ENCODE data around the gene PRKAG2.
"Not testable (repeated sequence)": the region's sequence is repeated elsewhere in the genome, so short reads cannot be mapped to it uniquely, and the experiment has no call there.

PRKAG2 gene

GRCh38 chr7:151827620-151828019 is 49.3 kb downstream of the PRKAG2 start:
- no peaks in the 10 kb centered on the region for H3K27me3 Mint-ChIP-seq
- no peak for ATAC-seq (replicated peaks)

GRCh38 chr7:151826316-151826715 is 50.6 kb downstream of the PRKAG2 start:
- not testable (repeated sequence) for ATAC-seq (replicated peaks); H3K9me3 Mint-ChIP-seq; H3K27ac Mint-ChIP-seq; DNase-seq; H3K27me3 Mint-ChIP-seq; H3K36me3 Mint-ChIP-seq
- Mint-ChIP-seq H3K4me1 (peaks cover 17 to 31% of the 10 kb centered on the region in 2 donors), H3K4me3 (peak overlapping the region in 1 of 2 donors; percentile 1)

More at GRCh38 chr7:151827620-151828019, 49.3 kb downstream of the PRKAG2 start:
- H3K4me3 Mint-ChIP-seq: no peak overlapping the region
- DNase-seq: no peak
- no peak overlapping the region for H3K27ac Mint-ChIP-seq
- H3K9me3 Mint-ChIP-seq: no peaks in the 10 kb centered on the region
- peaks cover 3 to 7% of the 10 kb centered on the region in 2 donors for H3K36me3 Mint-ChIP-seq
- H3K4me1 Mint-ChIP-seq: peaks cover 17 to 31% of the 10 kb centered on the region in 2 donors

- H3K36me3 Mint-ChIP-seq: peaks cover 3 to 7% of the 10 kb centered on the region in 2 donors
- peaks cover 17 to 31% of the 10 kb centered on the region in 2 donors for H3K4me1 Mint-ChIP-seq
- no peak overlapping the region for H3K27ac Mint-ChIP-seq
- H3K4me3 Mint-ChIP-seq: no peak overlapping the region
- no peaks in the 10 kb centered on the region for H3K9me3 Mint-ChIP-seq
- ATAC-seq (replicated peaks): no peak
- no peaks in the 10 kb centered on the region for H3K27me3 Mint-ChIP-seq
- DNase-seq: no peak
These were observed 51.2 kb downstream of the PRKAG2 start for GRCh38 chr7:151825721-151826120.

GRCh38 chr7:151824373-151824933 is 52.5 kb downstream of the PRKAG2 start:
- Mint-ChIP-seq H3K36me3 (peaks cover 3 to 7% of the 10 kb centered on the region in 2 donors), H3K4me1 (peaks cover 17 to 31% of the 10 kb centered on the region in 2 donors), H3K27ac (no peak overlapping the region), H3K9me3 (no peaks in the 10 kb centered on the region), H3K27me3 (no peaks in the 10 kb centered on the region), H3K4me3 (no peak overlapping the region)
- DNase-seq: no peak
- ATAC-seq (replicated peaks): no peak

- peaks cover 3% of the 10 kb centered on the region in 2 donors for H3K36me3 Mint-ChIP-seq
- H3K9me3 Mint-ChIP-seq: no peaks in the 10 kb centered on the region
- H3K4me1 Mint-ChIP-seq: peaks cover 13 to 31% of the 10 kb centered on the region in 2 donors
- no peaks in the 10 kb centered on the region for H3K27me3 Mint-ChIP-seq
- H3K4me3 Mint-ChIP-seq: no peak overlapping the region
- DNase-seq: no peak
- H3K27ac Mint-ChIP-seq: no peak overlapping the region
- no peak for ATAC-seq (replicated peaks)
These were observed 53.1 kb downstream of the PRKAG2 start for GRCh38 chr7:151823566-151824372.

- H3K4me3 Mint-ChIP-seq: no peak overlapping the region
- H3K27ac Mint-ChIP-seq: no peak overlapping the region
- no peaks in the 10 kb centered on the region for H3K9me3 Mint-ChIP-seq
- ATAC-seq (replicated peaks): no peak
- peaks cover 0 to under 1% of the 10 kb centered on the region in 2 donors for H3K36me3 Mint-ChIP-seq
- DNase-seq: no peak
- peaks cover 15 to 35% of the 10 kb centered on the region in 2 donors for H3K4me1 Mint-ChIP-seq
- no peaks in the 10 kb centered on the region for H3K27me3 Mint-ChIP-seq
These were observed 54.3 kb downstream of the PRKAG2 start for GRCh38 chr7:151822541-151823181.

- Mint-ChIP-seq H3K4me3 (no peak overlapping the region), H3K27ac (peak overlapping the region; percentile 59), H3K9me3 (no peaks in the 10 kb centered on the region), H3K27me3 (no peaks in the 10 kb centered on the region), H3K36me3 (no peaks in the 10 kb centered on the region), H3K4me1 (peaks cover 15 to 40% of the 10 kb centered on the region in 2 donors)
- no peak for DNase-seq
- ATAC-seq (replicated peaks): no peak
These were observed 54.9 kb downstream of the PRKAG2 start for GRCh38 chr7:151821806-151822540.

GRCh38 chr7:151821226-151821625 is 55.7 kb downstream of the PRKAG2 start:
- Mint-ChIP-seq H3K27me3 (no peaks in the 10 kb centered on the region), H3K9me3 (no peaks in the 10 kb centered on the region), H3K4me3 (no peak overlapping the region), H3K4me1 (peaks cover 12 to 34% of the 10 kb centered on the region in 2 donors), H3K27ac (no peak overlapping the region), H3K36me3 (no peaks in the 10 kb centered on the region)
- ATAC-seq (replicated peaks) (no peak), DNase-seq (no peak)

- H3K27me3 Mint-ChIP-seq: no peaks in the 10 kb centered on the region
- no peaks in the 10 kb centered on the region for H3K9me3 Mint-ChIP-seq
- no peak for ATAC-seq (replicated peaks)
- DNase-seq: no peak
- H3K4me1 Mint-ChIP-seq: peaks cover 8 to 32% of the 10 kb centered on the region in 2 donors
- no peak overlapping the region for H3K4me3 Mint-ChIP-seq
- H3K36me3 Mint-ChIP-seq: no peaks in the 10 kb centered on the region
- H3K27ac Mint-ChIP-seq: no peak overlapping the region
These were observed 56.3 kb downstream of the PRKAG2 start for GRCh38 chr7:151820491-151821105.

- no peak for ATAC-seq (replicated peaks)
- Mint-ChIP-seq H3K9me3 (no peaks in the 10 kb centered on the region), H3K4me3 (no peak overlapping the region)
These were observed 57.0 kb downstream of the PRKAG2 start for GRCh38 chr7:151819866-151820265.

GRCh38 chr7:151818674-151819519 is 58.0 kb downstream of the PRKAG2 start:
- Mint-ChIP-seq H3K27me3 (no peaks in the 10 kb centered on the region), H3K36me3 (no peaks in the 10 kb centered on the region), H3K4me3 (no peak overlapping the region), H3K27ac (no peak overlapping the region), H3K9me3 (no peaks in the 10 kb centered on the region), H3K4me1 (peaks cover 11 to 37% of the 10 kb centered on the region in 2 donors)
- ATAC-seq (replicated peaks): no peak
- no peak for DNase-seq

More at GRCh38 chr7:151819866-151820265, 57.0 kb downstream of the PRKAG2 start:
- no peaks in the 10 kb centered on the region for H3K36me3 Mint-ChIP-seq
- H3K27ac Mint-ChIP-seq: no peak overlapping the region
- no peaks in the 10 kb centered on the region for H3K27me3 Mint-ChIP-seq
- H3K4me1 Mint-ChIP-seq: peaks cover 10 to 34% of the 10 kb centered on the region in 2 donors
- DNase-seq: no peak

- peaks cover 14 to 40% of the 10 kb centered on the region in 2 donors for H3K4me1 Mint-ChIP-seq
- no peaks in the 10 kb centered on the region for H3K9me3 Mint-ChIP-seq
- H3K36me3 Mint-ChIP-seq: no peaks in the 10 kb centered on the region
- ATAC-seq (replicated peaks): no peak
- no peak for DNase-seq
- no peak overlapping the region for H3K4me3 Mint-ChIP-seq
- no peaks in the 10 kb centered on the region for H3K27me3 Mint-ChIP-seq
- H3K27ac Mint-ChIP-seq: no peak overlapping the region
These were observed 58.8 kb downstream of the PRKAG2 start for GRCh38 chr7:151817981-151818673.

GRCh38 chr7:151817315-151817690 is 59.6 kb downstream of the PRKAG2 start:
- Mint-ChIP-seq H3K4me3 (no peak overlapping the region), H3K27ac (no peak overlapping the region), H3K9me3 (no peaks in the 10 kb centered on the region), H3K36me3 (no peaks in the 10 kb centered on the region), H3K4me1 (peaks cover 14 to 40% of the 10 kb centered on the region in 2 donors), H3K27me3 (no peaks in the 10 kb centered on the region)
- DNase-seq (no peak), ATAC-seq (replicated peaks) (no peak)

Data from stimulated activated naive B cell treated with anti-CD40 and anti-IgM and Interleukin-4, amounts not matched to agents 10 μg/mL and 1 μg/mL and 100 μg/mL, for 72 hours (primary cell).